Type B pancreatic cell (in vitro differentiated cells): ENCODE measurements around the gene PABPC1L. TPM values are rescaled to one million over a fixed set of nuclear protein-coding genes. Genes with fewer than 3 reads are reported as not detected.

Experiments
- DNase-seq: peaks from one replicate; pipeline ENCODE4 v3.0.0; 2021; ENCODE audit warnings: mixed read lengths; ENCODE audit not compliant: unreplicated experiment; ENCODE audit errors: extremely low spot score
- H3K27ac Mint-ChIP-seq: 2 replicates; pipeline ENCODE4 v1.8.0; 2021; ENCODE audit warnings: mild to moderate bottlenecking, mixed read lengths
- H3K27me3 Mint-ChIP-seq: 2 replicates; pipeline ENCODE4 v1.8.0; 2021; ENCODE audit warnings: mixed read lengths
- H3K36me3 Mint-ChIP-seq: 2 replicates; pipeline ENCODE4 v1.8.0; 2021; ENCODE audit warnings: mixed read lengths
- H3K4me1 Mint-ChIP-seq: one replicate; pipeline ENCODE4 v1.8.0; 2021; ENCODE audit warnings: mixed read lengths; ENCODE audit not compliant: unreplicated experiment
- H3K4me3 Mint-ChIP-seq: 2 replicates; pipeline ENCODE4 v1.8.0; 2021; ENCODE audit warnings: mild to moderate bottlenecking, mixed read lengths
- H3K9me3 Mint-ChIP-seq: 2 replicates; pipeline ENCODE4 v1.8.0; 2021; ENCODE audit warnings: mixed read lengths
- total RNA-seq: library from RNA; stranded (reverse); gene quantifications from 2 replicates; pipeline ENCODE4 v1.2.1, GENCODE V29; 2021; ENCODE audit warnings: low replicate concordance
- TF ChIP-seq, protein P1 (sequence below): fragments of 200-600 bp; sonication (generic); conservative IDR thresholded peaks from 2 replicates; pipeline ENCODE4 v1.5.0; 2021; ENCODE audit warnings: antibody characterized with exemption, mild to moderate bottlenecking

PABPC1L gene
- total RNA-seq, 1 donor from 2014 or later = 83.4 TPM

- Mint-ChIP-seq H3K4me1 (peaks cover 30% of the 10 kb centered on the region), H3K27ac (peak overlapping the region; percentile 94), H3K9me3 (no peaks in the 10 kb centered on the region), H3K4me3 (peak overlapping the region; percentile 98), H3K27me3 (no peaks in the 10 kb centered on the region), H3K36me3 (no peaks in the 10 kb centered on the region)
- TF ChIP-seq, protein P1, sequence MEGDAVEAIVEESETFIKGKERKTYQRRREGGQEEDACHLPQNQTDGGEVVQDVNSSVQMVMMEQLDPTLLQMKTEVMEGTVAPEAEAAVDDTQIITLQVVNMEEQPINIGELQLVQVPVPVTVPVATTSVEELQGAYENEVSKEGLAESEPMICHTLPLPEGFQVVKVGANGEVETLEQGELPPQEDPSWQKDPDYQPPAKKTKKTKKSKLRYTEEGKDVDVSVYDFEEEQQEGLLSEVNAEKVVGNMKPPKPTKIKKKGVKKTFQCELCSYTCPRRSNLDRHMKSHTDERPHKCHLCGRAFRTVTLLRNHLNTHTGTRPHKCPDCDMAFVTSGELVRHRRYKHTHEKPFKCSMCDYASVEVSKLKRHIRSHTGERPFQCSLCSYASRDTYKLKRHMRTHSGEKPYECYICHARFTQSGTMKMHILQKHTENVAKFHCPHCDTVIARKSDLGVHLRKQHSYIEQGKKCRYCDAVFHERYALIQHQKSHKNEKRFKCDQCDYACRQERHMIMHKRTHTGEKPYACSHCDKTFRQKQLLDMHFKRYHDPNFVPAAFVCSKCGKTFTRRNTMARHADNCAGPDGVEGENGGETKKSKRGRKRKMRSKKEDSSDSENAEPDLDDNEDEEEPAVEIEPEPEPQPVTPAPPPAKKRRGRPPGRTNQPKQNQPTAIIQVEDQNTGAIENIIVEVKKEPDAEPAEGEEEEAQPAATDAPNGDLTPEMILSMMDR = peak; percentile 9
- no peak for DNase-seq
Measured at GRCh38 chr20:44886266-44886651, 23.6 kb upstream of the PABPC1L start.

DNA sequence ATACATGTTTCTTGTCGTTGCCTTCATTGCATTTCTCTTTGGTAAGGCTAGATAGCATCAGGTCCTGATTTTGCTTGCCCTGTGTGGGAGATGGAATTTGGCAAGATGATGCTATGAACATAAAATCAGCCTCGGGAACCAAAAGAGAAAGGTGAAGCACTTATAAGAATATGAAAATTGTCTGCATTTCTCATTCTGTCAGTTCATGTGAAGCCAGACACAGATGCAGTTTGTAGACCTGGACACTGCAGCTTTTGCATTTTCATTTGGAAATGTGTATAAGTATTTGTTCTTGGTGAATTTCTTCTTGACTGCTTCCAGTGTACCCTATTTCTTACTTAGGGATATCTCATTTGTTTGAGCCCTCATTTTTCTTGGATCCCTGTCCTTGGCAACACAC lies 23.0 kb upstream of the PABPC1L start:
- TF ChIP-seq, protein P1 = no peak
- Mint-ChIP-seq H3K9me3 (no peaks in the 10 kb centered on the region), H3K4me3 (peak overlapping the region; percentile 98), H3K4me1 (peaks cover 31% of the 10 kb centered on the region), H3K27ac (peak overlapping the region; percentile 94), H3K36me3 (no peaks in the 10 kb centered on the region), H3K27me3 (no peaks in the 10 kb centered on the region)
- DNase-seq = no peak

DNA sequence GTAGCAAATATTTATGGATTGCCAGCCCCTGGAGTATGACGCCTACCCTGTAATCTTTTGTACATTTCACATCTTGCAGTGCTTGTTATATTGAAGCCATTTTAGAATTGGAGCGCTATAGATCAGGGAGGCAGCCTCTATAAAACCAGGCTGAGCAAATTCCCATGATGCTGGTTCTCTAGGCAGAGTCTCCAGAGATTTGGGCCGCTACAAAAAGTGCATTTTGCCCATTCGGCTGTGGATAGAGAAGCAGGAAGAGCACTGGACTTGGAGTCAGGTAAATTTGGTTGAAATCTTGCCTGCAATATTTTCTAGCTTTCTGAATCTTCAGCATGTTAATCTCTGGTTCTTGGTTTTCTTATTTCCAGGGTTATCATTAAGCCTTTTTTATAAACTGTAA lies 22.4 kb upstream of the PABPC1L start:
- no peaks in the 10 kb centered on the region for H3K36me3 Mint-ChIP-seq
- peaks cover 36% of the 10 kb centered on the region for H3K4me1 Mint-ChIP-seq
- no peaks in the 10 kb centered on the region for H3K9me3 Mint-ChIP-seq
- TF ChIP-seq, protein P1 = no peak
- DNase-seq = no peak
- H3K27me3 Mint-ChIP-seq = no peaks in the 10 kb centered on the region
- H3K27ac Mint-ChIP-seq = peak overlapping the region; percentile 94
- H3K4me3 Mint-ChIP-seq = peak overlapping the region; percentile 98

- peaks cover 36% of the 10 kb centered on the region for H3K4me1 Mint-ChIP-seq
- H3K27ac Mint-ChIP-seq = peak overlapping the region; percentile 78
- H3K9me3 Mint-ChIP-seq = no peaks in the 10 kb centered on the region
- H3K27me3 Mint-ChIP-seq = no peaks in the 10 kb centered on the region
- no peak for DNase-seq
- TF ChIP-seq, protein P1 = peak; percentile 70
- H3K4me3 Mint-ChIP-seq = peak overlapping the region; percentile 98
- no peaks in the 10 kb centered on the region for H3K36me3 Mint-ChIP-seq
Measured at GRCh38 chr20:44888226-44889103, 21.4 kb upstream of the PABPC1L start.

GRCh38 chr20:44891826-44892225 lies 18.0 kb upstream of the PABPC1L start:
- H3K9me3 Mint-ChIP-seq = no peaks in the 10 kb centered on the region
- H3K4me1 Mint-ChIP-seq = peaks cover 35% of the 10 kb centered on the region
- H3K27me3 Mint-ChIP-seq = no peaks in the 10 kb centered on the region
- TF ChIP-seq, protein P1 = no peak
- no peak overlapping the region for H3K27ac Mint-ChIP-seq
- peaks cover 9% of the 10 kb centered on the region for H3K36me3 Mint-ChIP-seq
- DNase-seq = no peak
- H3K4me3 Mint-ChIP-seq = no peak overlapping the region
